ENCODE data around the gene SOX18.

Gene SOX18

GRCh38 chr20:64080013-64080812 lies 30.8 kb upstream of the SOX18 start, which contains the start of gene OPRL1:
TSS of gene OPRL1 (plus strand) at chr20:64080082. CDS start at chr20:64092721, 12,639 bp downstream.
- no peak for DNase-seq

- peak; percentile 85 for DNase-seq
Observed at GRCh38 chr20:64079273-64080012, 30.0 kb upstream of the SOX18 start, which contains the start of gene RGS19. TSS of gene RGS19 (minus strand) at chr20:64079518. CDS start at chr20:64076886, 2,632 bp downstream.

GRCh38 chr20:64078934-64079272 lies 29.5 kb upstream of the SOX18 start:
- no peak for DNase-seq

GRCh38 chr20:64077876-64078551 lies 28.6 kb upstream of the SOX18 start:
- DNase-seq, result peak; percentile 78

GRCh38 chr20:64077541-64077875 lies 28.1 kb upstream of the SOX18 start:
- DNase-seq, result no peak

GRCh38 chr20:64077094-64077493 lies 27.7 kb upstream of the SOX18 start:
- peak; percentile 76 for DNase-seq

GRCh38 chr20:64076061-64076997 lies 26.9 kb upstream of the SOX18 start:
- no peak for DNase-seq

- no peak for DNase-seq
Observed at GRCh38 chr20:64075556-64075955, 26.1 kb upstream of the SOX18 start.

- DNase-seq, result no peak
Observed at GRCh38 chr20:64074963-64075362, 25.5 kb upstream of the SOX18 start.

- DNase-seq, result no peak
Observed at GRCh38 chr20:64074184-64074789, 24.8 kb upstream of the SOX18 start.

GRCh38 chr20:64073476-64074183 lies 24.2 kb upstream of the SOX18 start:
- DNase-seq, result no peak

- DNase-seq, result no peak
Observed at GRCh38 chr20:64072498-64073063, 23.1 kb upstream of the SOX18 start.

GRCh38 chr20:64071341-64072332 lies 22.2 kb upstream of the SOX18 start:
- DNase-seq, result no peak

GRCh38 chr20:64070244-64070993 lies 21.0 kb upstream of the SOX18 start:
- DNase-seq, result no peak

- peak; percentile 43 for DNase-seq
Observed at GRCh38 chr20:64069614-64070243, 20.3 kb upstream of the SOX18 start.

GRCh38 chr20:64069209-64069613 lies 19.8 kb upstream of the SOX18 start:
- no peak for DNase-seq

GRCh38 chr20:64068386-64069208 lies 19.2 kb upstream of the SOX18 start:
- DNase-seq, result no peak
